HEK293T (cell line): ENCODE results near the gene SLC8A1.

Source experiments
- CTCF ChIA-PET: fragments of 350-600 bp; formaldehyde crosslinking; extraction: SDS; loops from one replicate; lab custom pipeline; 2021; ENCODE audit warnings: antibody characterized with exemption, inconsistent platforms; lab: Yijun Ruan, JAX
- POLR2A ChIA-PET: fragments of 350-600 bp; formaldehyde crosslinking; extraction: SDS; loops from one replicate; lab custom pipeline; 2020; ENCODE audit warnings: antibody characterized with exemption, inconsistent platforms; lab: Yijun Ruan, JAX
- DNase-seq: peaks from one replicate; pipeline ENCODE4 v3.0.0; 2012; ENCODE audit warnings: mixed read lengths; ENCODE audit errors: extremely low spot score
- ARNT ChIP-seq: fragments of 450-650 bp; IDR thresholded peaks from 2 replicates; pipeline ENCODE4 v1.6.1; 2017; ENCODE audit warnings: mild to moderate bottlenecking
- BHLHE40 ChIP-seq: fragments of 450-650 bp; IDR thresholded peaks from 2 replicates; pipeline ENCODE4 v1.6.1; 2016; ENCODE audit warnings: mild to moderate bottlenecking, moderate library complexity, borderline replicate concordance
- CTBP1 ChIP-seq: fragments of 450-650 bp; IDR thresholded peaks from 2 replicates; pipeline ENCODE4 v1.6.1; 2016; ENCODE audit warnings: borderline replicate concordance
- ELF4 ChIP-seq: fragments of 450-650 bp; IDR thresholded peaks from 2 replicates; pipeline ENCODE4 v1.6.1; 2017; ENCODE audit warnings: antibody characterized with exemption
- FOXA1 ChIP-seq: fragments of 450-650 bp; IDR thresholded peaks from 2 replicates; pipeline ENCODE4 v1.6.1; 2016; ENCODE audit warnings: mild to moderate bottlenecking
- FOXK2 ChIP-seq: fragments of 450-650 bp; IDR thresholded peaks from 2 replicates; pipeline ENCODE4 v1.6.1; 2016; ENCODE audit warnings: mild to moderate bottlenecking
- FOXM1 ChIP-seq: fragments of 450-650 bp; IDR thresholded peaks from 2 replicates; pipeline ENCODE4 v1.6.1; 2017; ENCODE audit warnings: mild to moderate bottlenecking, borderline replicate concordance
- HDGF ChIP-seq: fragments of 450-650 bp; IDR thresholded peaks from 2 replicates; pipeline ENCODE4 v1.6.1; 2017; ENCODE audit warnings: antibody characterized with exemption, borderline replicate concordance
- L3MBTL2 ChIP-seq: fragments of 450-650 bp; conservative IDR thresholded peaks from 2 replicates; pipeline ENCODE4 v1.6.1; 2016; ENCODE audit warnings: mild to moderate bottlenecking
- LEF1 ChIP-seq: fragments of 450-650 bp; IDR thresholded peaks from 2 replicates; pipeline ENCODE4 v1.6.1; 2017; ENCODE audit warnings: mild to moderate bottlenecking, borderline replicate concordance
- NFRKB ChIP-seq: fragments of 450-650 bp; IDR thresholded peaks from 2 replicates; pipeline ENCODE4 v1.6.1; 2016; ENCODE audit warnings: mild to moderate bottlenecking, moderate library complexity
- PKNOX1 ChIP-seq: fragments of 450-650 bp; IDR thresholded peaks from 2 replicates; pipeline ENCODE4 v1.6.1; 2016
- SP1 ChIP-seq: fragments of 450-650 bp; IDR thresholded peaks from 2 replicates; pipeline ENCODE4 v1.6.1; 2017
- SUZ12 ChIP-seq: fragments of 450-650 bp; IDR thresholded peaks from 2 replicates; pipeline ENCODE4 v1.6.1; 2016; ENCODE audit warnings: mild to moderate bottlenecking
- TARDBP ChIP-seq: fragments of 450-650 bp; IDR thresholded peaks from 2 replicates; pipeline ENCODE4 v1.6.1; 2016
- ZNF384 ChIP-seq: fragments of 450-650 bp; IDR thresholded peaks from 2 replicates; pipeline ENCODE4 v1.6.1; 2016

SLC8A1 gene

GRCh38 chr2:40372283-40372985, 79.5 kb downstream of the SLC8A1 start:
- TF ChIP-seq L3MBTL2, result no peak
- peak; percentile 72 for TF ChIP-seq PKNOX1
- no peak for DNase-seq
- ChIA-PET POLR2A (no interaction called here), CTCF (no interaction called here)

- CTCF ChIA-PET, result no interaction called here
- DNase-seq, result peak; percentile 42
- POLR2A ChIA-PET, result no interaction called here
- TF ChIP-seq ARNT (no peak), ZNF384 (no peak), LEF1 (no peak), HDGF (no peak), SUZ12 (no peak), SP1 (no peak), FOXM1 (no peak), PKNOX1 (no peak), BHLHE40 (no peak), CTBP1 (no peak), TARDBP (no peak), FOXK2 (no peak), ELF4 (no peak), L3MBTL2 (no peak)
Measured at GRCh38 chr2:40371525-40372282, 80.2 kb downstream of the SLC8A1 start.

- CTCF ChIA-PET, result no interaction called here
- DNase-seq, result no peak
- TF ChIP-seq ZNF384 (no peak), ARNT (no peak), SUZ12 (no peak), TARDBP (no peak), BHLHE40 (no peak), CTBP1 (no peak), NFRKB (no peak), SP1 (no peak), FOXM1 (no peak), FOXA1 (no peak), L3MBTL2 (no peak), HDGF (no peak), ELF4 (no peak)
- POLR2A ChIA-PET, result no interaction called here
Measured at GRCh38 chr2:40370007-40370395, 81.9 kb downstream of the SLC8A1 start.

GRCh38 chr2:40369267-40370006, 82.5 kb downstream of the SLC8A1 start:
- CTCF ChIA-PET, result no interaction called here
- TF ChIP-seq LEF1, result no peak
- no peak for TF ChIP-seq TARDBP
- no peak for TF ChIP-seq ELF4
- TF ChIP-seq SP1, result no peak
- no peak for TF ChIP-seq PKNOX1
- no peak for TF ChIP-seq ZNF384
- TF ChIP-seq BHLHE40, result no peak
- no peak for TF ChIP-seq SUZ12
- no peak for TF ChIP-seq CTBP1
- no peak for TF ChIP-seq HDGF
- TF ChIP-seq NFRKB, result no peak
- TF ChIP-seq L3MBTL2, result no peak
- no peak for TF ChIP-seq FOXK2
- TF ChIP-seq FOXA1, result no peak
- TF ChIP-seq FOXM1, result no peak
- TF ChIP-seq ARNT, result no peak
- no peak for DNase-seq
- POLR2A ChIA-PET, result no interaction called here

- CTCF ChIA-PET, result no interaction called here
- DNase-seq, result no peak
- TF ChIP-seq FOXM1 (no peak), CTBP1 (no peak), FOXA1 (no peak), ARNT (no peak), L3MBTL2 (no peak), PKNOX1 (no peak), LEF1 (no peak)
- POLR2A ChIA-PET, result no interaction called here
Measured at GRCh38 chr2:40367652-40368051, 84.2 kb downstream of the SLC8A1 start.
